AG10803 (cell line): ENCODE measurements around the gene USP47.
A peak's percentile ranks its signal among the peaks of the same experiment; 100 is the strongest.

Source experiments
- DNase-seq: peaks from one replicate; pipeline ENCODE4 v3.0.0; 2010; ENCODE audit warnings: low read depth
- H3K4me3 ChIP-seq: 2 replicates; pipeline ENCODE4 v1.5.1; 2011; ENCODE audit warnings: mild to moderate bottlenecking, low read length, control low read depth
- CTCF ChIP-seq: conservative IDR thresholded peaks from 2 replicates; pipeline ENCODE4 v1.5.1; 2011; ENCODE audit warnings: mild to moderate bottlenecking, low read length, control low read depth, inconsistent platforms

USP47 gene

GRCh38 chr11:11807811-11808782 is 33.7 kb upstream of the USP47 start:
- H3K4me3 ChIP-seq, result no peak overlapping the region
- no peak for TF ChIP-seq CTCF
- DNase-seq, result peak; percentile 28

GRCh38 chr11:11808992-11809615 is 32.7 kb upstream of the USP47 start:
- TF ChIP-seq CTCF, result no peak
- peak; percentile 50 for DNase-seq
- H3K4me3 ChIP-seq, result no peak overlapping the region

- no peak overlapping the region for H3K4me3 ChIP-seq
- DNase-seq, result no peak
- TF ChIP-seq CTCF, result no peak
These were observed 30.7 kb upstream of the USP47 start for GRCh38 chr11:11810764-11811726.

GRCh38 chr11:11813288-11813962 is 28.3 kb upstream of the USP47 start:
- DNase-seq, result peak; percentile 96
- no peak overlapping the region for H3K4me3 ChIP-seq
- no peak for TF ChIP-seq CTCF

GRCh38 chr11:11814614-11815452 is 26.9 kb upstream of the USP47 start:
- no peak for DNase-seq
- H3K4me3 ChIP-seq, result no peak overlapping the region

More at GRCh38 chr11:11814614-11815452, 26.9 kb upstream of the USP47 start:
- TF ChIP-seq CTCF, result no peak
